Thoracic aorta (tissue), 2 donors: ENCODE data around the gene UBL7. TPM values are rescaled to one million over a fixed set of nuclear protein-coding genes. Genes with fewer than 3 reads are reported as not detected.

ENCODE experiments used
- ATAC-seq: fragments of 150-250 bp; one replicate; pipeline ENCODE4 v1.8.0; 2017; ENCODE audit warnings: low read depth; ENCODE audit not compliant: insufficient number of reproducible peaks, low FRiP score
- DNase-seq: peaks from one replicate; pipeline ENCODE4 v3.0.0-alpha.2; 2020; ENCODE audit warnings: low spot score
- H3K27ac ChIP-seq, 2 donors: fragments of 200-600 bp; sonication (generic); 1 replicate in 1 of 2; 2 replicates in 1 of 2; pipeline ENCODE4 v1.5.1; 2016; ENCODE audit warnings: mild to moderate bottlenecking in 2 of 2, moderate library complexity in 2 of 2
- H3K27me3 ChIP-seq: fragments of 200-600 bp; sonication (generic); replicated peaks from 2 replicates; pipeline ENCODE4 v1.6.0; 2016; ENCODE audit warnings: mild to moderate bottlenecking; ENCODE audit not compliant: insufficient read depth
- H3K36me3 ChIP-seq: fragments of 200-600 bp; sonication (generic); one replicate; pipeline ENCODE4 v1.5.1; 2016
- H3K4me1 ChIP-seq, 2 donors: fragments of 200-600 bp; sonication (generic); 1 replicate in 1 of 2; 2 replicates in 1 of 2; pipeline versions ENCODE4 v1.5.1 to v1.6.0; 2016; ENCODE audit warnings: low read depth in 2 of 2, mild to moderate bottlenecking in 1 of 2; ENCODE audit not compliant: control insufficient read depth in 1 of 2
- H3K4me3 ChIP-seq: fragments of 200-600 bp; sonication (generic); 2 replicates; pipeline ENCODE4 v1.5.1; 2016; ENCODE audit warnings: mild to moderate bottlenecking
- H3K9me3 ChIP-seq: fragments of 200-600 bp; sonication (generic); 2 replicates; pipeline ENCODE4 v1.5.1; 2016
- CTCF ChIP-seq: fragments of 200-600 bp; sonication (generic); IDR thresholded peaks from one replicate; pipeline ENCODE4 v1.5.1; 2019; ENCODE audit warnings: antibody characterized with exemption
- total RNA-seq, 2 donors: library from RNA; depleted of rRNA; stranded (reverse); fragments of >200 nt; gene quantifications; one replicate each; pipeline versions ENCODE4 v1.1.0 to v1.2.3, GENCODE V29; 2016

The UBL7 gene
- total RNA-seq, 2 donors from 2014 or later: 41.1 to 70.5 TPM

GRCh38 chr15:74408815-74409214, 52.1 kb downstream of the UBL7 start:
- Histone ChIP-seq H3K4me3 (no peak overlapping the region), H3K27me3 (no peaks in the 10 kb centered on the region), H3K4me1 (no peaks in the 10 kb centered on the region), H3K36me3 (no peaks in the 10 kb centered on the region), H3K9me3 (no peaks in the 10 kb centered on the region), H3K27ac (no peak overlapping the region)
- DNase-seq: no peak
- no peak for TF ChIP-seq CTCF
- no peak for ATAC-seq

- TF ChIP-seq CTCF: no peak
- no peaks in the 10 kb centered on the region for H3K36me3 ChIP-seq
- no peaks in the 10 kb centered on the region for H3K27me3 ChIP-seq
- H3K4me3 ChIP-seq: no peak overlapping the region
- ATAC-seq (no peak), DNase-seq (no peak)
- no peak overlapping the region for H3K27ac ChIP-seq
- H3K9me3 ChIP-seq: no peaks in the 10 kb centered on the region
- peaks cover 0 to under 1% of the 10 kb centered on the region in 2 donors for H3K4me1 ChIP-seq
Measured at GRCh38 chr15:74408385-74408784, 52.6 kb downstream of the UBL7 start.

- Histone ChIP-seq H3K27ac (no peak overlapping the region), H3K36me3 (no peaks in the 10 kb centered on the region), H3K4me3 (no peak overlapping the region), H3K4me1 (peaks cover 0 to 2% of the 10 kb centered on the region in 2 donors), H3K9me3 (no peaks in the 10 kb centered on the region), H3K27me3 (no peaks in the 10 kb centered on the region)
- no peak for TF ChIP-seq CTCF
- ATAC-seq (no peak), DNase-seq (no peak)
Measured at GRCh38 chr15:74406992-74407705, 53.8 kb downstream of the UBL7 start.

GRCh38 chr15:74406517-74406916, 54.4 kb downstream of the UBL7 start:
- Histone ChIP-seq H3K36me3 (no peaks in the 10 kb centered on the region), H3K27me3 (no peaks in the 10 kb centered on the region), H3K4me1 (peaks cover 0 to 2% of the 10 kb centered on the region in 2 donors), H3K4me3 (no peak overlapping the region), H3K9me3 (no peaks in the 10 kb centered on the region), H3K27ac (no peak overlapping the region)
- no peak for DNase-seq
- no peak for ATAC-seq
- no peak for TF ChIP-seq CTCF

- no peaks in the 10 kb centered on the region for H3K27me3 ChIP-seq
- no peak overlapping the region for H3K27ac ChIP-seq
- TF ChIP-seq CTCF: no peak
- H3K4me3 ChIP-seq: no peak overlapping the region
- H3K9me3 ChIP-seq: no peaks in the 10 kb centered on the region
- DNase-seq: no peak
- no peak for ATAC-seq
- peaks cover 0 to 2% of the 10 kb centered on the region in 2 donors for H3K4me1 ChIP-seq
- H3K36me3 ChIP-seq: no peaks in the 10 kb centered on the region
Measured at GRCh38 chr15:74405823-74406222, 55.1 kb downstream of the UBL7 start.
